K562 (cell line): ENCODE data around the gene WNK2. TPM values are rescaled to one million over a fixed set of nuclear protein-coding genes. Genes with fewer than 3 reads are reported as not detected.

Source experiments
- FOXP4 ChIP-seq: sonication (generic); formaldehyde crosslinking; IDR thresholded peaks from 2 replicates; pipeline ENCODE4 v1.8.0; 2022; ENCODE audit warnings: mild to moderate bottlenecking, missing genetic modification reagents, borderline replicate concordance
- HDGF ChIP-seq: fragments of 450-650 bp; IDR thresholded peaks from 2 replicates; pipeline ENCODE4 v1.6.1; 2016
- ZNF407 ChIP-seq: fragments of 450-650 bp; IDR thresholded peaks from 2 replicates; pipeline ENCODE4 v1.6.1; 2016; ENCODE audit warnings: low read depth
- polyA plus RNA-seq, 8 experiments: library from polyadenylated mRNA; depleted of rRNA in 4 of 8; stranded (reverse) in 5 of 8; unstranded in 3 of 8; fragments of >200 nt; fragmentation: Nextera tagmentation in 2 of 8; fragmentation: Illumina TruSeq in 1 of 8; extraction: Ambion mirVana in 2 of 8; extraction: Trizol in 1 of 8; gene quantifications; 2 replicates each; pipeline versions ENCODE4 v1.2.1 to v1.2.3, GENCODE V29; 2011 to 2014; ENCODE audit warnings: inconsistent platforms in 1 of 8, missing spikeins in 1 of 8
- total RNA-seq, 7 experiments: library from RNA; depleted of rRNA in 6 of 7; stranded (reverse); fragments of >200 nt in 6 of 7; fragmentation: Illumina TruSeq in 2 of 7; extraction: Trizol in 2 of 7; gene quantifications; 2 replicates each; pipeline versions ENCODE4 v1.2.1 to v1.2.3, GENCODE V29; 2011 to 2021; ENCODE audit warnings: low replicate concordance in 1 of 7
- TF ChIP-seq, protein P1 (sequence below): IDR thresholded peaks from 2 replicates; pipeline ENCODE4 v1.6.1; 2014; ENCODE audit warnings: antibody characterized with exemption
- TF ChIP-seq, protein P2 (sequence below): fragments of 200-400 bp; formaldehyde crosslinking; IDR thresholded peaks from 2 replicates; pipeline ENCODE4 v1.6.1; 2017; ENCODE audit warnings: mild to moderate bottlenecking, low read depth, low read length, moderate library complexity

The WNK2 gene
- total and polyA plus RNA-seq, 9 of the 15 experiments (the other 6 are each of a cell fraction or from before 2014, with no cell fraction given), result 0.36 to 3.3 (median 0.64) TPM; not detected in 2

- TF ChIP-seq ZNF407 (no peak), HDGF (no peak), FOXP4 (no peak)
- TF ChIP-seq, protein P1, sequence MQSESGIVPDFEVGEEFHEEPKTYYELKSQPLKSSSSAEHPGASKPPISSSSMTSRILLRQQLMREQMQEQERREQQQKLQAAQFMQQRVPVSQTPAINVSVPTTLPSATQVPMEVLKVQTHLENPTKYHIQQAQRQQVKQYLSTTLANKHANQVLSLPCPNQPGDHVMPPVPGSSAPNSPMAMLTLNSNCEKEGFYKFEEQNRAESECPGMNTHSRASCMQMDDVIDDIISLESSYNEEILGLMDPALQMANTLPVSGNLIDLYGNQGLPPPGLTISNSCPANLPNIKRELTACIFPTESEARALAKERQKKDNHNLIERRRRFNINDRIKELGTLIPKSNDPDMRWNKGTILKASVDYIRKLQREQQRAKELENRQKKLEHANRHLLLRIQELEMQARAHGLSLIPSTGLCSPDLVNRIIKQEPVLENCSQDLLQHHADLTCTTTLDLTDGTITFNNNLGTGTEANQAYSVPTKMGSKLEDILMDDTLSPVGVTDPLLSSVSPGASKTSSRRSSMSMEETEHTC, result no peak
- TF ChIP-seq, protein P2, sequence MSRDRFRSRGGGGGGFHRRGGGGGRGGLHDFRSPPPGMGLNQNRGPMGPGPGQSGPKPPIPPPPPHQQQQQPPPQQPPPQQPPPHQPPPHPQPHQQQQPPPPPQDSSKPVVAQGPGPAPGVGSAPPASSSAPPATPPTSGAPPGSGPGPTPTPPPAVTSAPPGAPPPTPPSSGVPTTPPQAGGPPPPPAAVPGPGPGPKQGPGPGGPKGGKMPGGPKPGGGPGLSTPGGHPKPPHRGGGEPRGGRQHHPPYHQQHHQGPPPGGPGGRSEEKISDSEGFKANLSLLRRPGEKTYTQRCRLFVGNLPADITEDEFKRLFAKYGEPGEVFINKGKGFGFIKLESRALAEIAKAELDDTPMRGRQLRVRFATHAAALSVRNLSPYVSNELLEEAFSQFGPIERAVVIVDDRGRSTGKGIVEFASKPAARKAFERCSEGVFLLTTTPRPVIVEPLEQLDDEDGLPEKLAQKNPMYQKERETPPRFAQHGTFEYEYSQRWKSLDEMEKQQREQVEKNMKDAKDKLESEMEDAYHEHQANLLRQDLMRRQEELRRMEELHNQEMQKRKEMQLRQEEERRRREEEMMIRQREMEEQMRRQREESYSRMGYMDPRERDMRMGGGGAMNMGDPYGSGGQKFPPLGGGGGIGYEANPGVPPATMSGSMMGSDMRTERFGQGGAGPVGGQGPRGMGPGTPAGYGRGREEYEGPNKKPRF, result no peak
These were observed 69.7 kb downstream of the WNK2 start (continued) for GRCh38 chr9:93253633-93254032.
